Measurements from ENCODE around the gene ASB13.

- no peak for TF ChIP-seq SP1 (IDR thresholded peaks at IDR 0.05)
- no peak for TF ChIP-seq HDGF (IDR thresholded peaks at IDR 0.05; ENCODE audit: borderline replicate concordance)
- TF ChIP-seq SUZ12 (IDR thresholded peaks at IDR 0.05): no peak
- no peak for TF ChIP-seq FOXK2 (IDR thresholded peaks at IDR 0.05)
- no peak for TF ChIP-seq FOXA1 (IDR thresholded peaks at IDR 0.05)
- no peak for TF ChIP-seq TARDBP (IDR thresholded peaks at IDR 0.05)
Observed at GRCh38 chr10:5655121-5655520, 11.3 kb downstream of the ASB13 start.
